Measurements from ENCODE around the gene SBNO2.

SBNO2 gene

DNA sequence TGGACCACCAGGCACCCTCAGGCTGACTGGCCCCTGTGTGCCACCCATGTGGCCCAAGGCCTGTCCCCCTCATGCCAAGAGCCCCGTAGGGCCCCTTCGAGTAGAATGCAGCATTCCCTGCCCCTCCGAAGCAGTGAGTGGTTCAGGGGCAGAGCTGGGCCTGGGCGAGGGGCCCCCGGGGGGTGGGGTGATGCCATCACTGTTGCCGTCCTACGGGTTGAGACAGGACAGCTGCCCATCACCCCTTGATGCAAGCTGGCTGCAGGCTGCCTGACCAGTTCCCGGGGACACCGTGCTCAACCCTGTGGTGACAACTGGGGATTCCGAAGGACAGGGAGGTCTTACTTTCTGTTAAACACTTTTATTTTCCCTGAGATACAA is 4.7 kb downstream of the SBNO2 start:
- no peak for DNase-seq (ENCODE audit: low read depth)

DNA sequence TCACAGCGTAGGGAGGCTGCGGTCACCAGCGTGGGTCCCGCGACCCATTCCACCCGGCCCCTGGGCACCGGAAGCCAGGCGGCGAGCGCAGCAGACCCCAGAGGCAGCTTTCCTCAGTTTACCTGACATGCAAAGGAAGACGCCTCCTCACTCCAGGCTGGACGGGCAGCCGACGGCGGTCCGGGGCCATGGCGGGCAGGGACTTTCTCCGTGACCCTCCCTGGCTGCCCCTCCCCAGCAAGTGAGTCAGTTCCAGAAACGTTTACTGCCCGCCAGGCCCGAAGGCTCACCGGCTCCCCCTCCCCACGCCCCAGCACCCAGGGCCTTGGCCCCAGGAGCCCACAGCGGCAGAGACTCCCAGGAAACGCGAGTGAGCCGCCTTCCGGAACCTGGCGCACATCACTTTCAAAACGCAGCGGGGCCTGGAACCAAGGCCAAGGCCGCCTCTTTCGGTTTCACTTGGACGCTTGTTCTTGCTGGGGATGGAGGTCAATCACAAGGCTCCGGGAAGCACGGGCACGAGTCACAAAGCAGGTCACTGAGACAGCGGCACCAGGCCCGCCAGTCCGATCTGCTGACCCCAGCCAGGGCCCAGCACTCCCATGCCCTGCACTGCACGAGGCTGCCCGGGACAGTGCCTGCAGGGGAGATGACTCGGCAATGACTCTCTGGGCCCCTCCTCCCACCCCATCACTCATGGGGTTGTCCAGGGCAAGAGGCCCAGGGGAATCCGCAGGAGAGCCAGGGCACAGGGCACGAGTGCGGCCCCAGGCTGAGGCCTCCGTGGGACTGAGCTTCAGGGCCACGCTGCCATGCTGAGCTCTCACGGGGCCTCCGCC is 5.3 kb downstream of the SBNO2 start:
- peak; percentile 77 for DNase-seq (ENCODE audit: low read depth)

GRCh38 chr19:1167687-1168571 is 6.1 kb downstream of the SBNO2 start:
- DNase-seq (ENCODE audit: low read depth): no peak

DNA sequence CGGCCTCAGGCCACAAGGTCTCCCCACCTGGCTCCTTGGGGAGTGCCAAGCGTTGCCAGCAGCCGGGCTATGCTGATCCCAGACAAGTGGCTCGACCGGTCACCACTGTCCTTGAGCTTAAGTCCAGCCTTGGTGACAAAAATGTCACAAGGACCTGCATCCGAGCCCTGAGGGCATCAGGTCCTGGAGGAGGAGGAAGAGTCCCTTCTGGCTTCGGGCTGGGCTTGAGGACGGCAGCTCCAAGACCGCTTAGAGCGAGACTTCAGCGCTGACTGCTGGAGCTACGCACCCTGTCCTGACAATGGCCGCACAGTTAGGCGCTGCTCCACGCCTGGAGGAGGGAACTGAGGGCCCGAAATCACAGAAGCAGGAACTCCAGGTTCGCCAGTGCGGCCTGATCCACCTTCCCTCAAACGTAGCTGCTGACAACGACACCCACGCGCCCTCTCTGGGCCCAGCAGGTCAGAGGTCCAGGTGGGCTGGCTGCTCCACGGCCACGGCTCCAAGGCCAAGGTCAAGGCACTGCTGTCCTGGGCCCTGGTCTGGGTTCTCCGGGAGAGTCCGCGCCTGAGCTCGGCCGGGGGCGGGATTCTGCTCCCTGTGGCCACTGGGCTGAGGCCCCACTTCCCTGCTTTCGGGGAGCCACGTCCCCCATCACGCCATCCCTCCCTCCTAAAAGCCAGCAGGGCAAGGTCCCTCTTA is 7.0 kb downstream of the SBNO2 start:
- DNase-seq (ENCODE audit: low read depth): no peak

DNA sequence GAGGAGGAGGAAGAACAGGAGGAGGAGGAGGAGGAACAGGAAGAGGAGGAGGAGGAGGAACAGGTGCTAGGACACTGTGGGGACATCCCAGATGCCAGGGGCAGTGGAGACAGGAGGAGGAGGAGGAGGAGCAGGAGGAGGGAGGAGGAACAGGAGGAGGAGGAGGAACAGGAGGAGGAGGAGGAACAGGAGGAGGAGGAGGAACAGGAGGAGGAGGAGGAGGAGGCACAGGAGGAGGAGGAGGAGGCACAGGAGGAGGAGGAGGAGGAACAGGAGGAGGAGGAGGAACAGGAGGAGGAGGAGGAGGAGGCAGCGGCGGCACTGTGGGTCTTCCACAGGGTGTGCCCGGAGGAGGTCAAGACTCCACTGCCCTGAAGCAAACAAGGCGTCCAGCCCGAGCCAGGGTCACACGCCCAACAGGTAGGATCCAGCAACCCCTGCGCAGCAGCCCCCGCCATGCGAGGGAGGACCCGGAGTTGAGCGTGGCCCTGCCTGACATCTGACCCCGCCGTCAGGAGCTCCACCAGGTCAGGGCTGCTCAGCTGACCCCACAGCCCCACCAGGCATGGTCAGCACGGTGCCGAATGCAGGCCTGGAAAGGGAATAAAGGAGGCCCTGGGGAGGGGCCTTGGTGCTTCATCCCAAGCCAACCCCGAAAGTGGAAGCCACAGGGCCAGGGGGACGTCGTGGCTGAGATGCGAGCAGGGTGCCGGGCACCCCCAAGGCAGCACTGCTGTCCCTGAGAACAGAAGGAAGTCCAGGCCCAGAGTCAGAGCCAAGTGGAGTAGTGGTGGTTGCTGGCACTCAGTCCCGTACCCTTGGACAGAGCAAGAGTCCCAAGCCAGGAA is 9.2 kb downstream of the SBNO2 start:
- no peak for DNase-seq (ENCODE audit: low read depth)

DNA sequence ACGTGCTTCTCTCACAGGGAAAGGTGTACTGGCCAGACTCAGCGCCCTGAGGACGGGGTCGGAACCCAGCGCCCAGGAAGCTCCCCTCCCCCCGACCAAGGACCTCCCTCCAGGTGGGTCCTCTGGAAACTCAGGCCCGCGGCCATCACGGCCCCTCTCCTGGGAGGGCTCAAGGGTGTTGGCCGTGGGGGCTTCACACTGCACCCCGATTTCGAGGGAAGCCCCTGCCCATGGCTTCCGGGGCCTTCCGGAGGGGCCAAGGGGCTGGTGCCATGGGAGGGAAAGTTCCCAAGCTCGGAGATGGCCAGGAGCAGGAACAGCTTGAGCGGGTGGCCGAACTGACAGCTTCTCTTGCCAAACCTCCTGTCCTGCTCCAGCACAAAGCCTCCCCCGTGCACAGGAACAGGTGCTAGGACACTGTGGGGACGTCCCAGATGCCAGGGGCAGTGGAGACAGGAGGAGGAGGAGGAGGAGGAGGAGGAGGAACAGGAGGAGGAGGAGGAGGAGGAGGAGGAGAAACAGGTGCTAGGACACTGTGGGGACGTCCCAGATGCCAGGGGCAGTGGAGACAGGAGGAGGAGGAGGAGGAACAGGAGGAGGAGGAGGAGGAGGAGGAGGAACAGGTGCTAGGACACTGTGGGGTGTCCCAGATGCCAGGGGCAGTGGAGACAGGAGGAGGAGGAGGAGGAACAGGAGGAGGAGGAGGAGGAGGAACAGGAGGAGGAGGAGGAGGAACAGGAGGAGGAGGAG is 10.0 kb downstream of the SBNO2 start:
- no peak for DNase-seq (ENCODE audit: low read depth)

- no peak for DNase-seq (ENCODE audit: low read depth)
These were observed 10.7 kb downstream of the SBNO2 start for GRCh38 chr19:1163283-1163933.

DNA sequence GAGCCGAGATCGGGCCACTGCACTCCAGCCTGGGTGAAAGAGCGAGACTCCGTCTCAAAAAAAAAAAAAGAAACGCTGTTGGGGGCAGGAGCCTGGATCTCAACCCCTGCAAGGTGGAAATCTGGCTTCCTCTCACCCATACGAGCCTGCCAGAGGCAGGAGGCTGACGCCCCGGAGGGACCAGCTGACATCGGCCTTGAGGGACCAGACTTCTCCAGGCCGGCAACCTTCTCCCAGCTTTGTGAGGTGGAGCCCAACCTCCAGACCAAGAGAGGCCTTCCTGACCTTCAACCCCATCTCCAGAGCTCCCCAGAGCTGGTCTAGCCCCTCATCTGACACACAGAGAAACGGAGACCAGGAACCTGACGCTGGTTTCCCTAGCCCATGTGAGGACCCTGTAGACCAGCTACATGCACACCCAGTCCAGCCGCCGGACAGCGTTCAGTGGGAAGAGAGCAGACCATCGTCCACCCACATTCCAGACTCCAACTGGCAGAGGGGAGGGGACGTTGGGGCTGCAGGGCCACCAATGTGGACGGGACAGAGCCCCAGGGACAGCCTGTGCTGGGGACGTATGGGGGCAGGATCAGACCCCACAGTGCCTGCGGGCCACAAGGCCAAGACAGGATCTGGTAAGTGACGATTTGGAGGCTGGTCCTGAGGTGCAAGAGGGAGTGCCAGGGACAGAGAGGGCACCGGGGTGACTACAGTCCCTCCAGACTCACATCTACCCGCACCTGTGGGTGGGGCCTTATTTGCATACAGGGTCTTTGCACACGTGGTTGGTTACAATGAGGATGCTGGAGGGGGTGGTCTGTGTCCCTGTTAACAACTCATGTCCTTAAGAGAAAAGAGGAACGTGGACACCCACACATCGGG is 11.4 kb downstream of the SBNO2 start:
- no peak for DNase-seq (ENCODE audit: low read depth)

DNA sequence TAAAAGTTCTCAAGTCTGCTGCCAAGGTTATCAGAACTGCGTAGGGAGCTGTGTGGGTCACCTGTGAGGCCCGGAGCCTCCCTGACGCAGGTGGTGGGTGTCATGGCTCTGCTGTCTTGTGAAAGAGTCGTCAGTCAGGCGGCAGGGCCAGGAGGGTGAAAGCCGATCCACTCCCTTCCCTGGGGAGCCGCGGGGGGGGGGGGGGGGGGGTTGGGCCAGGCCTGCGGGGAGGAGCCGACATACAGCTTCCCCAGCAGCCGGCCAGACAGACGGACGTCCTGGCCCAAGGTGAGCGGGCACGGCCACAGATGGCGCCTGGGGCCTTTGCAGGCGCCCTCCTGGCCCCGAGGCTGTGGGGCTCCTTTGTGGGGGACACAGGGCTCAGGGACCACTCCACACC is 12.4 kb downstream of the SBNO2 start:
- peak; percentile 65 for DNase-seq (ENCODE audit: low read depth)

DNA sequence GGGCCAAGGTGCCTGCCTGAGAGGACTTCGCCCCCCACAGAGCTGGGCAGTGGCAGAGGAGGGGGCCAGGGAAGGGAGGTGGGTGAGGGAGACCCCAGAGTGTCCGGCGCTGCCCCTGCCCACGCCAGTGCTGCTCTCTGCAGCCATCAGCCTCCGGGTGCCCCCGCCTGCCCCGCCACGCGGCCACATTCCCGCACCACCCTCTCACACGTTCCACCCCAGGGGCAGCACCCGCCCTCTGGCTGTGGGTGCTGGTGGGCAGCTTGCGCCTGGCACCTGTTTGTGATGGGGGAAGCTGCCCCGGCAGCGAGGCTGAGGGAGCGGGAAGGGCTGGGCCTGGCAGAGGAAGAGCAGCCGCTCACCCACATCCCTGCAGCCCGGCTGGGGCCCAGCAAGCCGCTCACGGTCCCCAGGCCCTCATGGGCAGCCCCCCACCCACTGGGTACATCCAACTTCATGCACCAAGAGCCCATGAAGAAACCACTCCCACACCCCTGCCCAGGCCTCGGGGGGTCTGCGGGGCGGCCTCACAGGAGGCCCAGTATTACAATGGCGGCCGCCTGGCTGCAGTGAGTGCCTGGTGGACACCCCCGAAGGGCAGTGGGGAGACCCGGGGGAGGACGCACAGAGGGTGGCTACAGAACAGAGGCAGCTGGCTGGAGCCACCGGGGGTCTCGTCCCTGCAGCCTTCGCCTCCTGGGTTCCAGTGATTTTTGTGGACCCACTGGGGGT is 14.0 kb downstream of the SBNO2 start:
- DNase-seq (ENCODE audit: low read depth): no peak

- DNase-seq (ENCODE audit: low read depth): no peak
These were observed 15.1 kb downstream of the SBNO2 start for GRCh38 chr19:1158885-1159448.

DNA sequence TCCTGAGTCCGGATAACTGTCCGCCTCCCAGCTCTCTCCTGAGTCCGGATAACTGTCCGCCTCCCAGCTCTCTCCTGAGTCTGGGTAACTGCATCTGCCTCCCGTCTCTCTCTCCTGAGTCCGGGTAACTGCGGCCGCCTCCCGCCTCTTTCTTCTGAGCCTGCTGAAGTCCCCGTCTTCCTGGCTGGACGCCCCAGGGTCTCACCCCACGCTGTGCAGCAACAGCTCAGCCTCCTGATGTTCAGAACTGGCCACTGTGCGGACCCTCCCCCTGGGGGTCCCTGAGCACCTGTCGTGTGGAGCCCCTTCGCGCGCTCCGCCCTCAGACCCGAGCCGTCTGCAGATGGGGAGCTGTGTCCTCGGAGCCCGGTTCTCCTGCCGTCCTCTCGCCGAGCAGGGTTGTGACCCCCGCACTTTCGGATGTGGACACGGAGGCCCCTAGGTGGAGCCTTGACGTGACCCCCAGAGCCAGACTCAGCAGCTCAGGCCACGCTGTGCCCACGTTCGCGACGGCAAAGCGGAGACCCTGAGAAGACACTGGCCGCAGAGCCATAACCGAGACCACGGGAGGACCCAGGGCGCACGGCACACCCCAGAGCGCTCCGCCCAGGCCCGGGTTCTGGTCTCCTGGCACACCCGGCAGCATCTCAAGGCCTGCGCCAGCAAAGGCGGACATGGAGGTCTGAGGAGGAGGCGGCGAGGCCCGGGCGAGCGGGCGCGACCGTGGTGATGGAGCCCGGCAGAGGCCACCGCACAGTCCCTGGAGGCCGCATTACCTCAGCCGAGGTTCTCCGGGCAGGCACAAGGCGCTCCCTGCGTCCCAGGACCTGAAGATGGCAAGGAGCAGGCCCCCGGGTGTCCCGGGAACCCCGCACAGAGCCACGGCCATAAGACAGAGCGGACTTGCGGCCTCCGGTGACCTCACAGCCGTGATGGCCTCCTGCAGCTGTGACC is 15.9 kb downstream of the SBNO2 start:
- no peak for DNase-seq (ENCODE audit: low read depth)

DNA sequence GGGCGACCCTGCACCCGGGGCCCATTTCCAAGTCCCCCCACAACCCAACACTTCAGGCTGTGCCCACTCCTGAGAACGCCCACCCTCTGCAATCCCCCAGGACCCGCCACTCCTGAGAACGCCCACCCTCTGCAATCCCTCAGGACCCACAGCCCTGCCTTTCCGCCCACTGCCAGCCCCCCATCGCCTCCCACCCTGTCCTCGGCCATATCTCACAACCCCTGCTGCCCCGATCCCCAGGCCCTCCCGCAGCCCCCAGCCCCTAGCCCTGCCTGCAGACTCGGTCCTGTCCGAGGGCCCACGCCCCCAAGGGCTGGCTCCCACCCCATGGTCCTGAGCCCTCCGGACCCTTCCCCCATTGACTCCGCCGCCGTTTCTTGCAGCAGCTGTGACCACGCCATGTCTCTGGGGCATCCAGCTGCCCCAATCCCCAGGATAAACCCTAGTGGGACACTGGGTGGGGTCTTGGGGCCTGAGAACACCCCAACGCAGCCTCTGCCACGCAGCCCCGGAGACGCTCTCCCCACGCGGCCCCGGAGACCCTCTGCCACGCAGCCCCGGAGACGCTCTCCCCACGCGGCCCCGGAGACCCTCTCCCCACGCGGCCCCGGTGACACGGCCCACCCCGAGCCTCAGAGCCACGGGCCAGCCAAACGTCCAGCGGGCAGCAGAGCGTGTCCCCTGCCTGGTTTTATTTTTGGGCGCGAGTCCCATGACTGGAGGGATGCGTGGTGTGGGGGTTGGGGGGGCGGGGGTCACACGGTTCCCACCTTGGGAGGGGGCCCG is 17.0 kb downstream of the SBNO2 start:
- DNase-seq (ENCODE audit: low read depth): no peak

DNA sequence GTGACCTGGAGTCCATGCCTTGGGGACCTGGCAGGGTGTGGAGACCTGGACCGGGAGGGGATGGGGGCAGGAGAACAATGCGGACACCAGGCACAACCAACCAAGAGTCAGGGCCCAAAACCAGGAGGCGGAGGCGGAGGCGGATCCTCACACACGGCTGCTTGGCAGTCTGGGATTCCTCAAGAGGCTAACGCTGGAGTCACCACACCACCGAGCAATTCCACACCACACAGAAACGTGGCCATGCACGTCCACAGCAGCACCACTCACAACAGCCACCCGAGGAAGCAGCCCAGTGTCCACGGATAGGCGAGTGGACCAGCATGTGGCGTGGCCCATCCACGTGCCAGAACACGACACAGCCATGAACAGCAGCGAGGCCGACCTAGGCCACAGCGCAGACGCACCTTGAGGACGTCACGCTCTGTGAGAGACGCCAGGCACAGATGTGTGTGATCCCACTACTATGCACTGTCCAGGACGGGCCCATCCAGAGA is 17.7 kb downstream of the SBNO2 start:
- DNase-seq (ENCODE audit: low read depth): no peak

DNA sequence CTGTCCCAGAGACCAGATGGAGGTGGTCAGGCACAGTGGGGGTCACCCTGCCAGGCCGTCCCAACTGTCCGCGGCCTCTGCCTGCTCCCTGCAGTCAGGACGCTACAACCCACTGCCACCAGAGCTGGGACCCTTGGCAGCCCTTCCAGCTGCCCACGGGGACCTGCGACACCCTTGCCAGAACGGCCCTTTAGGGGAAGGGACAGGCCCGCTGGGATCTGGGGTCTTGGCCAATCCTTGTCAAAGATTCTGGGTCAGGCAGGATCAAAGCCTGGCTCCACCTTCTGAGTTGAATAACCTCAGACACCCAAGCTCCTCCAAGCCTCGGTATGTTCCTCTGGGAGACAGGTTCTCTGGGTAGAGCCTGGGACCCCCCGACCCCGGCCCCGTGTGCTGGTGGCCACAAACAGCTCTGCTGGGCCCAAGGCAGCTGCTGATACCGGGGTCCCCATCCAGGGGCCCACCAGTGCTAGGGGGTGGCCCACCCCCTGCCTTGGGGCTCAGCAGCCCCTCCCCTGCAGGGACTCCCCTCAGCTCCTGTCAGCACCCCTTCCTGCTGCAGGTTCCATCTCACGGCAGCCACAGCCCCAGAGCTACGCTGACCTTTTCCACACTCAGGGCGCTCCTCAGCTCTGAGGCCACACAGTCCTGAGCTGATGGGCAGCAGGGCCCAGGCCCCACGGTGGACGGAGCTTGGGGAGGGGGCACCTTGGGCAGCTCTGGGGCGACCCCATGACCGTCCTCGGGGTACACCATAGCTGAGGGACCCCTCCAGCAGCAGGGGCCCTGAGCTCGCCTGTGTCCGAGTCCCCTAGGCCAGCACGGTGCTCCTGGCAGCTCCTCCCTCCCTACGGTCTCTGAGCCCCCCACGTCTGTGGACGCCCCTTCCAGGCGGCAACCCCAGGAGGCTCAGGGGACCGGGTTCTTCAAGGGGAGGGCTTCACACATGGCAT is 18.4 kb downstream of the SBNO2 start:
- peak; percentile 42 for DNase-seq (ENCODE audit: low read depth)

Measured in iris pigment epithelial cell (primary cell).